ENCODE data around the gene MTPN. TPM values are rescaled to one million over a fixed set of nuclear protein-coding genes. Genes with fewer than 3 reads are reported as not detected.

Gene MTPN
- total RNA-seq, 6 experiments from 2014 or later = 242 to 306 (median 273) TPM

DNA sequence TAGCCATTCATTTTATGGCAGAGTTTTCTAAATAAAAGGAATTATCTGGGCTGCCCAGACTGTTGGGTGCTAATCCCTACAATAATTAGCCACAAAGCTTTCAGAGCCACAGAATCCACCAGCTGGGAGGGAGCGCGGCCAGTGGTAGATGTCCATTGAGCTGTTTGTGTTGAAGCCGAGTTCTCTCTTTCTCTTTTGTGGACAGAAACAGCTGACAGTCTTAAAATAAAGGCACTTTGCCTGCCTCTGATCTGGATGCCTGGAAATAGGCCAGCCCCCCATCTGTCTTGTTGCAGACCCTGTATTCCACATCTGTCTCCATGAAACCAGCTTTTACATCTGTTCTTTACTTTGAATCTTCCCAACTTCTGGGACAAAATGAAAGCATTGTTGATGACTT, 66.1 kb downstream of the MTPN start:
- TF ChIP-seq, protein P1, sequence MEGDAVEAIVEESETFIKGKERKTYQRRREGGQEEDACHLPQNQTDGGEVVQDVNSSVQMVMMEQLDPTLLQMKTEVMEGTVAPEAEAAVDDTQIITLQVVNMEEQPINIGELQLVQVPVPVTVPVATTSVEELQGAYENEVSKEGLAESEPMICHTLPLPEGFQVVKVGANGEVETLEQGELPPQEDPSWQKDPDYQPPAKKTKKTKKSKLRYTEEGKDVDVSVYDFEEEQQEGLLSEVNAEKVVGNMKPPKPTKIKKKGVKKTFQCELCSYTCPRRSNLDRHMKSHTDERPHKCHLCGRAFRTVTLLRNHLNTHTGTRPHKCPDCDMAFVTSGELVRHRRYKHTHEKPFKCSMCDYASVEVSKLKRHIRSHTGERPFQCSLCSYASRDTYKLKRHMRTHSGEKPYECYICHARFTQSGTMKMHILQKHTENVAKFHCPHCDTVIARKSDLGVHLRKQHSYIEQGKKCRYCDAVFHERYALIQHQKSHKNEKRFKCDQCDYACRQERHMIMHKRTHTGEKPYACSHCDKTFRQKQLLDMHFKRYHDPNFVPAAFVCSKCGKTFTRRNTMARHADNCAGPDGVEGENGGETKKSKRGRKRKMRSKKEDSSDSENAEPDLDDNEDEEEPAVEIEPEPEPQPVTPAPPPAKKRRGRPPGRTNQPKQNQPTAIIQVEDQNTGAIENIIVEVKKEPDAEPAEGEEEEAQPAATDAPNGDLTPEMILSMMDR (IDR thresholded peaks at IDR 0.05) = no peak
- no peaks in the 10 kb centered on the region for H3K4me1 Mint-ChIP-seq (ENCODE audit: low read depth)
- H3K4me3 Mint-ChIP-seq = peak overlapping the region; percentile 26; the same call in 1 of the 2 replicates
- H3K36me3 Mint-ChIP-seq (ENCODE audit: low read depth) = 0 out of 2 replicates have a peak, but pooled peaks cover 5% of the 10 kb centered on the region
- peaks cover 2% of the 10 kb centered on the region for H3K27me3 Mint-ChIP-seq (ENCODE audit: insufficient read depth)
- DNase-seq = no peak
- no peaks in the 10 kb centered on the region for H3K9me3 Mint-ChIP-seq
- H3K27ac Mint-ChIP-seq = no peak overlapping the region

DNA sequence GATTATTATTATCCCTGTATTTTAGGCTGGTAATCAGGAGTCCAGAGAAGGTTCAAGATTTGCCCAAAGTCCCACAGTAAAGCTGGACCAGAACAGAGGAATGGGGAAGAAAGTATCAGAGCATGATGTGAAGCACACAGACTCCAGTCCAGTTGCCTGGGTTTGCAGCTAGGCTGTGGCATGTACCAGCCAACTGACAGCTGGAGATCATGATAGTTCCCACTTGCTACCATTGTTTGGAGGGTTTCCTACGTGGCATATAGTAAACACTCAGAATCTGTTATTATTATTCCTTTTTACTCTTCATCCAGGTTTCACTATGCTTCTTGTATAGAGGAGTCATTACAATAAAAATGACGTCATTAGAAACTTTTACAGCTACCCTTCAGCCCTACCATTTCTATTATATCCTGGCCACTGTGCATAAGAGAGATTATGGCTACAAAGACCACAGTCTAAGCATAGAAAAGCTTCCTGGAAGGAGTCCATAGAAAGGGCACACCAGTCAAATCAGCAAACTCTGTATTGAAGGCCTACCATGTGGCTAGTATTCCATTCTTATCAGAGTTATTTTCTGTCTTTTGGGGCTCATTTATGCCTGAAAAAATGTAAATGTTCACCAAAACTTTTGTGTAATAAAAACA, 66.6 kb downstream of the MTPN start:
- H3K27ac Mint-ChIP-seq = no peak overlapping the region
- H3K4me3 Mint-ChIP-seq = no peak overlapping the region
- H3K27me3 Mint-ChIP-seq (ENCODE audit: insufficient read depth) = peaks cover 2% of the 10 kb centered on the region
- no peak for DNase-seq
- TF ChIP-seq, protein P1 (IDR thresholded peaks at IDR 0.05) = no peak
- no peaks in the 10 kb centered on the region for H3K36me3 Mint-ChIP-seq (ENCODE audit: low read depth)
- H3K9me3 Mint-ChIP-seq = no peaks in the 10 kb centered on the region
- no peaks in the 10 kb centered on the region for H3K4me1 Mint-ChIP-seq (ENCODE audit: low read depth)

DNA sequence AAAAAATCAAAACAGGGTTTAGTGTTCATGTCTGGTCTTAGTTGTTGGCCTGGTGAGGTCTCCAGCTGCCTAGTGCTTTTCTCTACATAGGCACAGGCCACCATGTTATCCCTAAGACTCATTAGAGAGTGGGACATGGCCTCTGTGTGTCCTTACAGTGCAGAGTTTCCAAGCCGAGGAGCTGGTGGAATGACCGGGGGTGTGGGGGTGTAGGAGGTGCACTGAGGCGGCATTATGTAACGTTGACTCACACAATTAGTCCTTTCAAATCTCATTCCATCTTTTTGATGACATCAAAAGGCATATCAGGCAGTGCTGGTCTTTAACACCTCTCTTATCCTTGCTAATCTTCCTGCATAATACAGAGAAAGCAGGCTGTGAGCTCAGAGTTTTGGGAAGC, 71.3 kb downstream of the MTPN start:
- H3K9me3 Mint-ChIP-seq = no peaks in the 10 kb centered on the region
- no peak for DNase-seq
- H3K36me3 Mint-ChIP-seq (ENCODE audit: low read depth) = no peaks in the 10 kb centered on the region
- TF ChIP-seq, protein P1 (IDR thresholded peaks at IDR 0.05) = no peak
- H3K4me3 Mint-ChIP-seq = no peak overlapping the region
- H3K27ac Mint-ChIP-seq = no peak overlapping the region
- H3K27me3 Mint-ChIP-seq (ENCODE audit: insufficient read depth) = peaks cover 4% of the 10 kb centered on the region
- no peaks in the 10 kb centered on the region for H3K4me1 Mint-ChIP-seq (ENCODE audit: low read depth)

DNA sequence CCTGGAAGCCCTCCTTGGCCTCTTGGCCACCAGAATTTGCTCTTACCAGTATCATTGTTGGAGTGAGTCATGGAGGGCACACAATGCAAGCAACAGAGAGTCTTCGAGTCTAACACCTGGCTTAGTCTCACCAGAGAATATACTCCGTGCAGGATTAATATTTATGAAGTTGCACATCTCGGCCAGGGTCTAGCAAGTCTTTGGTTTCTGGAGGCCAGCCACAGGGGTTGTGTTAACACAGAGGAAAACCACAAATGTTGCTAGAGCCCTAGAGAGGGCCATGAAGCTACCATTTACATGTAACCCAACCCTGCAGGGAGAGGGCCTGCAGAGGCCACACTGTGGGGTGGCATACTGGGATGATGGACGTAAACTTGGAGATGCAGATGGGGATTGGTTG, 71.8 kb downstream of the MTPN start:
- Mint-ChIP-seq H3K4me3 (no peak overlapping the region), H3K9me3 (no peaks in the 10 kb centered on the region), H3K27me3 (ENCODE audit: insufficient read depth) (peaks cover 4% of the 10 kb centered on the region), H3K27ac (no peak overlapping the region), H3K36me3 (ENCODE audit: low read depth) (no peaks in the 10 kb centered on the region), H3K4me1 (ENCODE audit: low read depth) (no peaks in the 10 kb centered on the region)
- no peak for DNase-seq
- TF ChIP-seq, protein P1 (IDR thresholded peaks at IDR 0.05) = no peak

DNA sequence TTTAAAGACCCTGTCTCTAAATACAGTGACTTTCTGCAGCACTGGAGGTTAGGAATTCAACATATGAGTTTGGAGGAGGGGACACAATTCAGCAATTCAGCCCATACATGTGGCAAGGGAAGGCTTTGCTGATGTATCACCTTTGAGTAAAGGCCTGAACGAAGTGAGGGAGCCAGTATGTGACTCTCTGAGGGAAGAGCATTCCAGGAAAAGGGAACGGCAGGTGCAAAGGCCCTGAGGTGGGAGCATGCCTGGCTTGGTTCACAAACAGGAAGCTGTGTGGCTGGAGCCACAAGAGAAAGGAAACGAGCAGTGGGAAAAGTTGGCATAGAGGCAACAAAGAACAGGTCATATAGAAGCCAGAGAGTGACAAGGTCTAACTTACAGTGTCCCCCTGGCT, 72.9 kb downstream of the MTPN start:
- Mint-ChIP-seq H3K36me3 (ENCODE audit: low read depth) (no peaks in the 10 kb centered on the region), H3K4me1 (ENCODE audit: low read depth) (no peaks in the 10 kb centered on the region), H3K9me3 (no peaks in the 10 kb centered on the region), H3K4me3 (no peak overlapping the region), H3K27me3 (ENCODE audit: insufficient read depth) (peaks cover 2% of the 10 kb centered on the region; the same call in 1 of the 2 replicates), H3K27ac (no peak overlapping the region)
- DNase-seq = no peak
- TF ChIP-seq, protein P1 (IDR thresholded peaks at IDR 0.05) = no peak
